MM.1S (cell line): Measurements from ENCODE around the gene EMC6.

Source experiments
- EZH2 ChIP-seq: fragments of 300-600 bp; sonication (generic); optimal IDR thresholded peaks from 2 replicates; pipeline ENCODE3; 2017; ENCODE audit warnings: low read depth, mild to moderate bottlenecking, antibody characterized with exemption, low read length, mixed read lengths
- TF ChIP-seq, protein P1 (sequence below): fragments of 300-600 bp; sonication (generic); IDR thresholded peaks from 2 replicates; pipeline ENCODE4 v1.5.1; 2016; ENCODE audit warnings: antibody characterized with exemption, low read length, mixed read lengths

DNA sequence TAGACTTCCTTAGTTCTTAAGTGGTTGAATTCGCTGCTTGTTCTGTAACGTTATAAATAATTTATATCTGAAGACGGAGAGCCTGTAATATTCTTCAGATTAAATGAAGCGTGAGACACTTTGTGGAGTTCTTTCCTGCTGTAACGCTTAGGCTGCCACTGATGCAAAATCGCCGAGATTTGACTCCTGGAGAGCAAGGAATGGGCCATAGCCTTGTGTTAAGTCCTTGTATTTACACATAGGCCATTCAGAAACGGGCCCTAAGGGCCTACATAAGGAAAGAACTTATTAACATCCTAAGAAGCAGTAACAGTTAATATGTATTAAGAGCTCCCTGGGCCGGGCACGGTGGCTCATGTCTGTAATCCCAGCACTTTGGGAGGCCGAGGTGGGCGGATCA is 936 bp downstream of the EMC6 start:
- TF ChIP-seq, protein P1, sequence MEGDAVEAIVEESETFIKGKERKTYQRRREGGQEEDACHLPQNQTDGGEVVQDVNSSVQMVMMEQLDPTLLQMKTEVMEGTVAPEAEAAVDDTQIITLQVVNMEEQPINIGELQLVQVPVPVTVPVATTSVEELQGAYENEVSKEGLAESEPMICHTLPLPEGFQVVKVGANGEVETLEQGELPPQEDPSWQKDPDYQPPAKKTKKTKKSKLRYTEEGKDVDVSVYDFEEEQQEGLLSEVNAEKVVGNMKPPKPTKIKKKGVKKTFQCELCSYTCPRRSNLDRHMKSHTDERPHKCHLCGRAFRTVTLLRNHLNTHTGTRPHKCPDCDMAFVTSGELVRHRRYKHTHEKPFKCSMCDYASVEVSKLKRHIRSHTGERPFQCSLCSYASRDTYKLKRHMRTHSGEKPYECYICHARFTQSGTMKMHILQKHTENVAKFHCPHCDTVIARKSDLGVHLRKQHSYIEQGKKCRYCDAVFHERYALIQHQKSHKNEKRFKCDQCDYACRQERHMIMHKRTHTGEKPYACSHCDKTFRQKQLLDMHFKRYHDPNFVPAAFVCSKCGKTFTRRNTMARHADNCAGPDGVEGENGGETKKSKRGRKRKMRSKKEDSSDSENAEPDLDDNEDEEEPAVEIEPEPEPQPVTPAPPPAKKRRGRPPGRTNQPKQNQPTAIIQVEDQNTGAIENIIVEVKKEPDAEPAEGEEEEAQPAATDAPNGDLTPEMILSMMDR = no peak
- TF ChIP-seq EZH2 = no peak
